Kidney epithelial cell (primary cell): Measurements from ENCODE around the gene NDUFA7. TPM values are rescaled to one million over a fixed set of nuclear protein-coding genes. Genes with fewer than 3 reads are reported as not detected.

Experiments used
- DNase-seq: peaks from one replicate; pipeline ENCODE4 v3.0.0-alpha.2; 2010; ENCODE audit warnings: low read depth
- H3K27me3 ChIP-seq: 2 replicates; pipeline ENCODE4 v1.6.0; 2011; ENCODE audit warnings: low read length; ENCODE audit not compliant: control insufficient read depth, insufficient read depth
- H3K36me3 ChIP-seq: 2 replicates; pipeline ENCODE4 v1.5.1; 2011; ENCODE audit warnings: low read length; ENCODE audit not compliant: control insufficient read depth, insufficient read depth
- H3K4me3 ChIP-seq: 2 replicates; pipeline ENCODE4 v1.5.1; 2011; ENCODE audit warnings: low read depth, mild to moderate bottlenecking, control low read depth, low read length
- CTCF ChIP-seq: IDR thresholded peaks from 2 replicates; pipeline ENCODE4 v1.5.1; 2011; ENCODE audit warnings: mild to moderate bottlenecking, moderate library complexity, low read length, control low read depth, inconsistent platforms; ENCODE audit not compliant: insufficient read depth, poor library complexity, severe bottlenecking
- total RNA-seq: library from RNA; depleted of rRNA; stranded (reverse); fragments of >200 nt; gene quantifications from 2 replicates; pipeline ENCODE4 v1.2.3, GENCODE V29; 2015

NDUFA7 gene
- total RNA-seq, 1 donor from 2014 or later: 49.8 TPM

GRCh38 chr19:8336072-8336569, 14.9 kb upstream of the NDUFA7 start:
- H3K36me3 ChIP-seq: no peaks in the 10 kb centered on the region
- DNase-seq: no peak
- no peak for TF ChIP-seq CTCF
- no peak overlapping the region for H3K4me3 ChIP-seq
- peaks cover 36% of the 10 kb centered on the region for H3K27me3 ChIP-seq

- Histone ChIP-seq H3K27me3 (peaks cover 34% of the 10 kb centered on the region), H3K4me3 (peak overlapping the region; percentile 5), H3K36me3 (no peaks in the 10 kb centered on the region)
- no peak for DNase-seq
- peak; percentile 9 for TF ChIP-seq CTCF
Observed at GRCh38 chr19:8335343-8336071, 14.3 kb upstream of the NDUFA7 start.

GRCh38 chr19:8334458-8335342, 13.5 kb upstream of the NDUFA7 start:
- peak overlapping the region; percentile 5 for H3K4me3 ChIP-seq
- no peaks in the 10 kb centered on the region for H3K36me3 ChIP-seq
- H3K27me3 ChIP-seq: peaks cover 31% of the 10 kb centered on the region
- no peak for DNase-seq
- no peak for TF ChIP-seq CTCF

GRCh38 chr19:8333767-8334457, 12.7 kb upstream of the NDUFA7 start:
- Histone ChIP-seq H3K27me3 (peaks cover 31% of the 10 kb centered on the region), H3K4me3 (no peak overlapping the region), H3K36me3 (no peaks in the 10 kb centered on the region)
- no peak for TF ChIP-seq CTCF
- DNase-seq: no peak

GRCh38 chr19:8332976-8333766, 12.0 kb upstream of the NDUFA7 start:
- H3K36me3 ChIP-seq: no peaks in the 10 kb centered on the region
- peaks cover 34% of the 10 kb centered on the region for H3K27me3 ChIP-seq
- TF ChIP-seq CTCF: no peak
- no peak for DNase-seq
- no peak overlapping the region for H3K4me3 ChIP-seq
